DOHH2 (cell line): ENCODE results near the gene CNTNAP2.

Experiments
- H3F3A ChIP-seq: fragments of 200-600 bp; sonication (generic), shearing (Covaris generic); 2 replicates; pipeline ENCODE4 v1.6.0; 2016; ENCODE audit warnings: antibody characterized with exemption, mild to moderate bottlenecking; ENCODE audit not compliant: control insufficient read depth, insufficient read depth
- H3K27ac ChIP-seq: fragments of 200-600 bp; sonication (generic); 2 replicates; pipeline ENCODE4 v1.5.1; 2014; ENCODE audit warnings: low read depth, mild to moderate bottlenecking, low read length, moderate library complexity
- H3K27me3 ChIP-seq: fragments of 200-600 bp; sonication (generic); 2 replicates; pipeline ENCODE4 v1.6.1; 2014; ENCODE audit warnings: mild to moderate bottlenecking, low read length, mixed read lengths; ENCODE audit not compliant: control insufficient read depth
- H3K36me3 ChIP-seq: fragments of 200-600 bp; sonication (generic); 2 replicates; pipeline ENCODE4 v1.6.1; 2014; ENCODE audit warnings: mild to moderate bottlenecking, low read length, moderate library complexity, mixed read lengths; ENCODE audit not compliant: control insufficient read depth
- H3K4me1 ChIP-seq: fragments of 200-600 bp; sonication (generic); 2 replicates; pipeline ENCODE4 v1.6.1; 2014; ENCODE audit warnings: mild to moderate bottlenecking, low read length, mixed read lengths; ENCODE audit not compliant: control insufficient read depth
- H3K4me2 ChIP-seq: fragments of 200-600 bp; sonication (generic); 2 replicates; pipeline ENCODE4 v1.6.0; 2014; ENCODE audit warnings: mild to moderate bottlenecking, low read length, moderate library complexity
- H3K4me3 ChIP-seq: fragments of 200-600 bp; sonication (generic); 2 replicates; pipeline ENCODE4 v1.5.1; 2014; ENCODE audit warnings: mild to moderate bottlenecking, low read length, mixed read lengths
- H3K79me2 ChIP-seq: fragments of 200-600 bp; sonication (generic); 2 replicates; pipeline ENCODE4 v1.6.1; 2014; ENCODE audit warnings: mild to moderate bottlenecking, low read length, mixed read lengths; ENCODE audit not compliant: control insufficient read depth
- H3K9me2 ChIP-seq: fragments of 200-600 bp; sonication (generic); replicated peaks from 2 replicates; pipeline ENCODE4 v1.6.1; 2014; ENCODE audit warnings: mild to moderate bottlenecking, low read length, mixed read lengths; ENCODE audit not compliant: control insufficient read depth
- H3K9me3 ChIP-seq: fragments of 200-600 bp; sonication (generic); 2 replicates; pipeline ENCODE4 v1.6.1; 2014; ENCODE audit warnings: antibody characterized with exemption, low read length, mixed read lengths; ENCODE audit not compliant: control insufficient read depth, insufficient read depth
- H4K20me1 ChIP-seq: fragments of 200-600 bp; sonication (generic); 2 replicates; pipeline ENCODE4 v1.6.0; 2014; ENCODE audit warnings: low read depth, mild to moderate bottlenecking, antibody characterized with exemption, low read length, moderate library complexity; ENCODE audit not compliant: control insufficient read depth, insufficient read depth
- CTCF ChIP-seq: fragments of 200-600 bp; sonication (generic); IDR thresholded peaks from one replicate; pipeline ENCODE4 v1.5.1; 2014; ENCODE audit warnings: antibody characterized with exemption, mild to moderate bottlenecking, low read depth, low read length; ENCODE audit not compliant: poor library complexity, severe bottlenecking
- EZH2phosphoT487 ChIP-seq: fragments of 200-600 bp; sonication (generic); IDR thresholded peaks from 2 replicates; pipeline ENCODE4 v1.6.1; 2017; ENCODE audit warnings: borderline replicate concordance, mild to moderate bottlenecking, antibody characterized with exemption, low read length, moderate library complexity, mixed read lengths

The CNTNAP2 gene

GRCh38 chr7:148266795-148267194 is 2150.2 kb downstream of the CNTNAP2 start:
- no peak for TF ChIP-seq EZH2phosphoT487
- no peak for TF ChIP-seq CTCF
- Histone ChIP-seq H3K27ac (no peak overlapping the region), H3K27me3 (peaks cover 31% of the 10 kb centered on the region), H3K9me3 (no peaks in the 10 kb centered on the region), H3K36me3 (no peaks in the 10 kb centered on the region), H4K20me1 (no peaks in the 10 kb centered on the region), H3K79me2 (no peaks in the 10 kb centered on the region), H3F3A (no peaks in the 10 kb centered on the region), H3K4me2 (no peak overlapping the region), H3K9me2 (no peaks in the 10 kb centered on the region), H3K4me1 (peaks cover 12% of the 10 kb centered on the region), H3K4me3 (no peak overlapping the region)

GRCh38 chr7:148270576-148270975 is 2154.0 kb downstream of the CNTNAP2 start:
- Histone ChIP-seq H3K79me2 (no peaks in the 10 kb centered on the region), H3K27ac (no peak overlapping the region), H3K36me3 (no peaks in the 10 kb centered on the region), H3K9me3 (no peaks in the 10 kb centered on the region), H3K9me2 (no peaks in the 10 kb centered on the region), H4K20me1 (no peaks in the 10 kb centered on the region), H3K4me2 (no peak overlapping the region), H3K27me3 (peaks cover 31% of the 10 kb centered on the region), H3K4me1 (peaks cover 6% of the 10 kb centered on the region), H3K4me3 (no peak overlapping the region), H3F3A (no peaks in the 10 kb centered on the region)
- no peak for TF ChIP-seq EZH2phosphoT487
- TF ChIP-seq CTCF: no peak

DNA sequence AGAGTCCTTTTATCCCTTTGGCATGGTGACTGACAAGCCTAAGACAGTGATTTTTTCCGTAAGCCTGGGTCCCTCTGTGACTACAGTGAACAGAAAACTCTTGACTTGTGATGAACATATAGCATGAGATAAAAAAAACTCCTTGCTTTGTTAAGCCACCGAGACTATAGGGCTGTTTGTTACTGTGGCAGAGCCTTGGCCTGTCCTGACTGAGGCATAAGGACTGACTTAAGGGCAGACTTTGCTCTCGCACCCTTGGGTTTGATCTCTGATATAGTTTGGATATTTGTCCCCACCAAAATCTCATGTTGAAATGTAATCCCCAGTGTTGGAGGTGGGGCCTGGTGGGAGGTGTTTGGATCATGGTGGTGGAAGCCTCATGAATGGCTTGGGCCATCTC is 2157.5 kb downstream of the CNTNAP2 start:
- TF ChIP-seq EZH2phosphoT487 (no peak), CTCF (no peak)
- no peaks in the 10 kb centered on the region for H3K9me2 ChIP-seq
- no peaks in the 10 kb centered on the region for H4K20me1 ChIP-seq
- H3K9me3 ChIP-seq: no peaks in the 10 kb centered on the region
- H3K4me1 ChIP-seq: peaks cover 10% of the 10 kb centered on the region
- no peak overlapping the region for H3K4me3 ChIP-seq
- H3K27ac ChIP-seq: no peak overlapping the region
- peaks cover 17% of the 10 kb centered on the region for H3K27me3 ChIP-seq
- H3K36me3 ChIP-seq: no peaks in the 10 kb centered on the region
- H3K79me2 ChIP-seq: no peaks in the 10 kb centered on the region
- no peaks in the 10 kb centered on the region for H3F3A ChIP-seq
- no peak overlapping the region for H3K4me2 ChIP-seq
